NB4 (cell line): ENCODE results near the gene ZACN.

Source experiments
- DNase-seq: peaks from one replicate; pipeline ENCODE4 v3.0.0; 2010; ENCODE audit warnings: low read depth
- H3K4me3 ChIP-seq: one replicate; pipeline ENCODE4 v1.5.1; 2011; ENCODE audit warnings: mild to moderate bottlenecking, low read depth, low read length, moderate library complexity
- MAX ChIP-seq: IDR thresholded peaks from 2 replicates; pipeline ENCODE4 v1.6.1; 2011; ENCODE audit warnings: low read depth, low read length
- MYC ChIP-seq: IDR thresholded peaks from 2 replicates; pipeline ENCODE4 v1.6.1; 2011; ENCODE audit warnings: low read depth, low read length
- POLR2A ChIP-seq: IDR thresholded peaks from 2 replicates; pipeline ENCODE4 v1.6.1; 2011; ENCODE audit warnings: mild to moderate bottlenecking; ENCODE audit not compliant: insufficient read length; ENCODE audit errors: extremely low read depth
- TF ChIP-seq, protein P1 (sequence below): IDR thresholded peaks from one replicate; pipeline ENCODE4 v1.5.1; 2012; ENCODE audit warnings: low read depth, low read length

ZACN gene

DNA sequence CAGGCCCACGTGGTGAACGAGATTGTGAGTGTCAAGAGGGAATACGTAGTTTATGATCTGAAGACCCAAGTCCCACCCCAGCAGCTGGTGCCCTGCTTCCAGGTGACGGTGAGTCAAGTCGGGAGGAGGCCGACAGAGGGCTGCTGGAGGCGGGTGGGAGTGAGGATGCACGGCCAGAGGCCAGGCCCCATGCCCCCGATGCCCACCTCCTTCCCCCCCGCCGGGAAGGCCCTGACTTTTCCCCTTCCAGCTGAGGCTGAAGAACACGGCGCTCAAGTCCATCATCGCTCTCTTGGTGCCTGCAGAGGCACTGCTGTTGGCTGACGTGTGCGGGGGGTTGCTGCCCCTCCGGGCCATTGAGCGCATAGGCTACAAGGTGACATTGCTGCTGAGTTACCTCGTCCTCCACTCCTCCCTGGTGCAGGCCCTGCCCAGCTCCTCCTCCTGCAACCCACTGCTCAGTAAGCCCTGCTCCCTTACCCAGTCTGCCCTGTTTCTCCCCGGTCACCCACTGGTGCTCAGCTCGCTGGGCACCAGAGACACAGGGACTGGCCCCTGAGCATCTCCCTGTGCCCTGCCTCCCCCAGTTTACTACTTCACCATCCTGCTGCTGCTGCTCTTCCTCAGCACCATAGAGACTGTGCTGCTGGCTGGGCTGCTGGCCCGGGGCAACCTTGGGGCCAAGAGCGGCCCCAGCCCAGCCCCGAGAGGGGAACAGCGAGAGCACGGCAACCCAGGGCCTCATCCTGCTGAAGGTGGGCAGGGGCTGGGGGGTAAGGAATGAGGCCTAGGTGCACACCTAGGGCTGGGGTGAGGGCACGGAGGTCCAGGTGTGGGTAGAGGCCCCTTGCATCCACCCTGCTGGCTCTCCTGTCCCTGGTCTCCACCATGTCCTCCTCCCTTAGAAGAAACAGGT, 2.6 kb downstream of the ZACN start:
- H3K4me3 ChIP-seq = no peak overlapping the region
- TF ChIP-seq POLR2A = peak; percentile 14
- no peak for TF ChIP-seq MAX
- DNase-seq = no peak

GRCh38 chr17:76082326-76083251, 3.6 kb downstream of the ZACN start:
- DNase-seq = no peak
- no peak overlapping the region for H3K4me3 ChIP-seq
- no peak for TF ChIP-seq MAX
- no peak for TF ChIP-seq MYC
- no peak for TF ChIP-seq POLR2A
- TF ChIP-seq, protein P1, sequence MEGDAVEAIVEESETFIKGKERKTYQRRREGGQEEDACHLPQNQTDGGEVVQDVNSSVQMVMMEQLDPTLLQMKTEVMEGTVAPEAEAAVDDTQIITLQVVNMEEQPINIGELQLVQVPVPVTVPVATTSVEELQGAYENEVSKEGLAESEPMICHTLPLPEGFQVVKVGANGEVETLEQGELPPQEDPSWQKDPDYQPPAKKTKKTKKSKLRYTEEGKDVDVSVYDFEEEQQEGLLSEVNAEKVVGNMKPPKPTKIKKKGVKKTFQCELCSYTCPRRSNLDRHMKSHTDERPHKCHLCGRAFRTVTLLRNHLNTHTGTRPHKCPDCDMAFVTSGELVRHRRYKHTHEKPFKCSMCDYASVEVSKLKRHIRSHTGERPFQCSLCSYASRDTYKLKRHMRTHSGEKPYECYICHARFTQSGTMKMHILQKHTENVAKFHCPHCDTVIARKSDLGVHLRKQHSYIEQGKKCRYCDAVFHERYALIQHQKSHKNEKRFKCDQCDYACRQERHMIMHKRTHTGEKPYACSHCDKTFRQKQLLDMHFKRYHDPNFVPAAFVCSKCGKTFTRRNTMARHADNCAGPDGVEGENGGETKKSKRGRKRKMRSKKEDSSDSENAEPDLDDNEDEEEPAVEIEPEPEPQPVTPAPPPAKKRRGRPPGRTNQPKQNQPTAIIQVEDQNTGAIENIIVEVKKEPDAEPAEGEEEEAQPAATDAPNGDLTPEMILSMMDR = no peak

DNA sequence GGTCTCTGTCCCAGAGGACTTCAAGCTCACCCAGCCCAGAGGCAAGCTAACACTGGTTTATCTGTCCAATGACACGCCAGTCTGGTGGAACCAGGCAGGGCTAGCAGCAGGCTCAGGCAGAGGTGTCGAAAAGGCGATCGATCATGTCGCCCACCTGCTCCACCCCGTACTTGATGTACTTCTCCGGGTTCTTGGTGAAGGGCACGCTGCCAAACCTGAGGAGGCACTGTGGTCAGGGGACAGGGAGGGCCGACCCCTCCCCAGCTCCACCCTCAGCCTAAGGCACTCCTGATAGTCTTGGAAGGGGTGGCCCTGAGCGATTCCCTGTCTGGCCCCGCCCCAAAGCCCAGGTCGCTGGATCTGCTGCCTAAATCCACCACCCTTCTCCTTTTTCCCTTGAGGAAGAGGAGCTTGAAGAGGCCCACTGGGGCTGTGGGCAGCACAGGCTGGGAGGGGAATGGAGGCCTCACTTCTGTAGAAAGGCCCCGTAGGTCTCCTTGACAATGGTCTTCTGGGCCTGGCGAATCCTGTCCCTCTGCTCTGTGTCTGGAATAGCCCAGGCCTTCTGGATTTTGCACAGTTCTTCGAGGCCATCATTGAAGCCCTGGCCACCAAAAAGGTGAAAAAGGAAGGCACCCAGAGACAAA, 4.7 kb downstream of the ZACN start:
- no peak overlapping the region for H3K4me3 ChIP-seq
- TF ChIP-seq POLR2A (no peak), MAX (no peak), MYC (no peak)
- TF ChIP-seq, protein P1 = no peak
- no peak for DNase-seq

DNA sequence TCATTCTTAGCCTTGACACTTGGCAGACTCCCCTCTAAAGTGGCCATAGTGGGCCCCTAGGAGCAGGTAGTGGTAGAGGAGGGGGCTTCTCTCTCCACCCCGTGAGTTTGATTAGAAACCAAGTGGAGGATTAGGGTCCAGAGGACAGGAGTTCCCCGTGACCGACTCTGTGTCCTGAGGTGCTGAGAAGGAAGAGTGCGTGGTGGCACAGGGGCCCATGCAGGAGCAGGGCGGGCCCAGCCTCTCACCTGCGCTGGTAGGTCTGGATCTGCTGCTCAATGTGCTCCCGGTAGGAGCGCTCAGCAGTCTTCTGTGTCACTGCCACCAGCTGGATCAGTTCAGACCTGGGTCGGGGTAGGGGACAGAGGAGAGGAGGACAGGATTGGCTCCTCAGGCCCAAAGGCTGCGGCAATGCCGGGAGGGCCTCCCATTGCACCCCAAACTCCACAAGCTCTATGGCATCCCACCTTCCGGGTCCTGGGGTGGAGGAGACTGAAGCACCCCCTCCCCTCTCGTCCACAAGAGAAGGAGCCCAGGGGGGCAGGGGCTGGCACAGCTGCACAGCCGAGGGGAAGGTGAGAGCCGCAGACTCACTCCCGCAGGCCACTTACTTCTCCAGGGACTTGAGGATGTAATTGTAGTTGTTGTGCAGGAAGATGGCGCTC, 6.2 kb downstream of the ZACN start:
- TF ChIP-seq, protein P1 = no peak
- TF ChIP-seq MYC = no peak
- no peak for TF ChIP-seq MAX
- TF ChIP-seq POLR2A = no peak
- H3K4me3 ChIP-seq = no peak overlapping the region
- DNase-seq = no peak

DNA sequence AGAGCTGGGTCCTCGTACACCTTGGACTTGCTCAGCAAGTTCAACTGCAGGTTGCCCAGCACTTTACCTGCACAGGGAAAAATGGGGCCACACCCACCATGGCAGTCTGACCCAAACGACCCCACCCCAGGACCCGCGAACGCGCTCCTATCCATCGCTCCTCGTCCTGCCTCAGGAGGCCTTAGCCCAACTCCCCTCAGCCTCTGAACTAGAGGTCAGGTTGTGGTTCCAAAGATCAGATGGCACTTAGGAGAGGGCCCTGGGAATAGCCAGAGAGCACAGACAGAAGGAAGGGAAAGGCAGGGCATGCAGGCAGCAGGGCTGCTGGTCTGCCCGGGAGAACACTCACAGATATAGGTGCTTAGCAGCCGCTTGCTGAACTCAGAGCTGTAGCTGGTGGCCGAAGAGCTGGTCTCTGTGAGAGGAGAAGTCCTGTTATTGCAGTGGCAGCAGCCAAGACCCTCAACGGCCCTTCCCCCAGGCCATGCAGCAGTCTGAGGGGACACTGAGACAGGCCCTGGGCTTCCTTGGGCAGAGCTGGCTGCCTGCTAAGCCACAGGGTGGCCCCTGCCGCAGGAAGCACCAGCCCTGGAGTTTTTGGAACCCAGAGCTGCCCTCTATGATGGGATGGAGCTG, 6.9 kb downstream of the ZACN start:
- no peak overlapping the region for H3K4me3 ChIP-seq
- TF ChIP-seq MYC (no peak), MAX (no peak), POLR2A (no peak)
- TF ChIP-seq, protein P1 = no peak
- no peak for DNase-seq
